Uterus (tissue), 2 donors: Measurements from ENCODE around the gene SMIM21.

Source experiments
- POLR2A ChIP-seq, 2 donors: fragments of 450-650 bp; IDR thresholded peaks; one replicate each; pipeline ENCODE4 v1.6.1; 2016; ENCODE audit warnings: antibody characterized with exemption in 2 of 2, mild to moderate bottlenecking in 1 of 2, moderate library complexity in 1 of 2
- TF ChIP-seq, protein P1 (sequence below), 4 experiments: fragments of 200-600 bp in 2 of 4; fragments of 450-650 bp in 2 of 4; sonication (generic) in 2 of 4; IDR thresholded peaks; one replicate each; pipeline ENCODE4 v1.5.1; 2016 to 2019; ENCODE audit warnings: antibody characterized with exemption in 4 of 4, mild to moderate bottlenecking in 2 of 4, moderate library complexity in 1 of 4

DNA sequence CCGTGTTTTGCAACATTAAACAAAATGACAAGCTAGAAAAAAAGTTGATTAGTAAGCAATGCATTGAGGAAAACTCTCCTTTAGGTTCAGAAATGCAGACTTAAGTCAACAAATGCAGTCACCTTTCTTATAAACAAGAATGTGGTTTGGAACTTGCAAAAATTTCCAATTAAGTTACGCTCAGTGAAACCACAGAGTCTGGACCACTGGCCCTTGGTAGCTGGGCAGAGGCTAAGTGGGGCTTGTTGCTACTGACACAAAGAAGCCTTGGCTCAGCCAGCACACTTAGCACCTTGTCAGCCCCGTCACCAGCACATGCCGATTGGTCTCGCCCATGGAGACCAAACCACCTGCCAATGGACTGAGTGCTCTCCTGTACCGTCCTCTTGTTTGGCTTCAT, 53.0 kb downstream of the SMIM21 start:
- no peak for TF ChIP-seq POLR2A (IDR thresholded peaks at IDR 0.05)
- TF ChIP-seq, protein P1, sequence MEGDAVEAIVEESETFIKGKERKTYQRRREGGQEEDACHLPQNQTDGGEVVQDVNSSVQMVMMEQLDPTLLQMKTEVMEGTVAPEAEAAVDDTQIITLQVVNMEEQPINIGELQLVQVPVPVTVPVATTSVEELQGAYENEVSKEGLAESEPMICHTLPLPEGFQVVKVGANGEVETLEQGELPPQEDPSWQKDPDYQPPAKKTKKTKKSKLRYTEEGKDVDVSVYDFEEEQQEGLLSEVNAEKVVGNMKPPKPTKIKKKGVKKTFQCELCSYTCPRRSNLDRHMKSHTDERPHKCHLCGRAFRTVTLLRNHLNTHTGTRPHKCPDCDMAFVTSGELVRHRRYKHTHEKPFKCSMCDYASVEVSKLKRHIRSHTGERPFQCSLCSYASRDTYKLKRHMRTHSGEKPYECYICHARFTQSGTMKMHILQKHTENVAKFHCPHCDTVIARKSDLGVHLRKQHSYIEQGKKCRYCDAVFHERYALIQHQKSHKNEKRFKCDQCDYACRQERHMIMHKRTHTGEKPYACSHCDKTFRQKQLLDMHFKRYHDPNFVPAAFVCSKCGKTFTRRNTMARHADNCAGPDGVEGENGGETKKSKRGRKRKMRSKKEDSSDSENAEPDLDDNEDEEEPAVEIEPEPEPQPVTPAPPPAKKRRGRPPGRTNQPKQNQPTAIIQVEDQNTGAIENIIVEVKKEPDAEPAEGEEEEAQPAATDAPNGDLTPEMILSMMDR (IDR thresholded peaks at IDR 0.05): no peak
